Measurements from ENCODE around the gene DYNC1LI1. TPM values are rescaled to one million over a fixed set of nuclear protein-coding genes. Genes with fewer than 3 reads are reported as not detected.

The DYNC1LI1 gene
- total and polyA plus RNA-seq, 9 of the 15 experiments (the other 6 are each of a cell fraction or from before 2014, with no cell fraction given), result 21.0 to 85.4 (median 61.3) TPM

GRCh38 chr3:32502946-32503286, 67.7 kb downstream of the DYNC1LI1 start (continued):
- TF ChIP-seq TSC22D4 (tag; IDR thresholded peaks at IDR 0.05) (no peak), ATF7 (IDR thresholded peaks at IDR 0.05) (no peak), ATF3 (IDR thresholded peaks at IDR 0.05) (no peak), ATF3 (CRISPR knock-in tag; conservative IDR thresholded peaks at IDR 0.05) (no peak), ZNF764 (CRISPR knock-in tag; IDR thresholded peaks at IDR 0.05; ENCODE audit: low read depth) (no peak), ZNF778 (CRISPR knock-in tag; IDR thresholded peaks at IDR 0.05) (no peak), ZNF766 (CRISPR knock-in tag; conservative IDR thresholded peaks at IDR 0.05) (no peak), ZNF512 (tag; IDR thresholded peaks at IDR 0.05) (peak; percentile 47; the same call in 1 of the 2 replicates), TRIM28 (IDR thresholded peaks at IDR 0.05) (no peak), SRSF9 (IDR thresholded peaks at IDR 0.05; ENCODE audit: borderline replicate concordance, low read depth, low read length) (no peak), TFAM (CRISPR knock-in tag; conservative IDR thresholded peaks at IDR 0.05) (no peak), ETS2 (tag; IDR thresholded peaks at IDR 0.05; ENCODE audit: borderline replicate concordance, poor library complexity, severe bottlenecking) (no peak), GABPA (tag; conservative IDR thresholded peaks at IDR 0.05; ENCODE audit: low read depth) (peak; percentile 30; the same call in 1 of the 2 replicates), KLF16 (IDR thresholded peaks at IDR 0.05) (no peak), TRIM24 (IDR thresholded peaks at IDR 0.05) (no peak)
- TF ChIP-seq, protein P1, sequence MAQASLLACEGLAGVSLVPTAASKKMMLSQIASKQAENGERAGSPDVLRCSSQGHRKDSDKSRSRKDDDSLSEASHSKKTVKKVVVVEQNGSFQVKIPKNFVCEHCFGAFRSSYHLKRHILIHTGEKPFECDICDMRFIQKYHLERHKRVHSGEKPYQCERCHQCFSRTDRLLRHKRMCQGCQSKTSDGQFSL (CRISPR knock-in tag; IDR thresholded peaks at IDR 0.05), result no peak
- TF ChIP-seq, protein P1 (tag; IDR thresholded peaks at IDR 0.05), result no peak
- TF ChIP-seq, protein P2, sequence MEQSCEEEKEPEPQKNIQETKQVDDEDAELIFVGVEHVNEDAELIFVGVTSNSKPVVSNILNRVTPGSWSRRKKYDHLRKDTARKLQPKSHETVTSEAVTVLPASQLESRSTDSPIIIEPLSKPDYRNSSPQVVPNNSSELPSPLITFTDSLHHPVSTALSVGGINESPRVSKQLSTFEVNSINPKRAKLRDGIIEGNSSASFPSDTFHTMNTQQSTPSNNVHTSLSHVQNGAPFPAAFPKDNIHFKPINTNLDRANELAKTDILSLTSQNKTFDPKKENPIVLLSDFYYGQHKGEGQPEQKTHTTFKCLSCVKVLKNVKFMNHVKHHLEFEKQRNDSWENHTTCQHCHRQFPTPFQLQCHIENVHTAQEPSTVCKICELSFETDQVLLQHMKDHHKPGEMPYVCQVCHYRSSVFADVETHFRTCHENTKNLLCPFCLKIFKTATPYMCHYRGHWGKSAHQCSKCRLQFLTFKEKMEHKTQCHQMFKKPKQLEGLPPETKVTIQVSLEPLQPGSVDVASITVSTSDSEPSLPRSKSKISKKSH (CRISPR knock-in tag; IDR thresholded peaks at IDR 0.05), result no peak
- TF ChIP-seq, protein P3, sequence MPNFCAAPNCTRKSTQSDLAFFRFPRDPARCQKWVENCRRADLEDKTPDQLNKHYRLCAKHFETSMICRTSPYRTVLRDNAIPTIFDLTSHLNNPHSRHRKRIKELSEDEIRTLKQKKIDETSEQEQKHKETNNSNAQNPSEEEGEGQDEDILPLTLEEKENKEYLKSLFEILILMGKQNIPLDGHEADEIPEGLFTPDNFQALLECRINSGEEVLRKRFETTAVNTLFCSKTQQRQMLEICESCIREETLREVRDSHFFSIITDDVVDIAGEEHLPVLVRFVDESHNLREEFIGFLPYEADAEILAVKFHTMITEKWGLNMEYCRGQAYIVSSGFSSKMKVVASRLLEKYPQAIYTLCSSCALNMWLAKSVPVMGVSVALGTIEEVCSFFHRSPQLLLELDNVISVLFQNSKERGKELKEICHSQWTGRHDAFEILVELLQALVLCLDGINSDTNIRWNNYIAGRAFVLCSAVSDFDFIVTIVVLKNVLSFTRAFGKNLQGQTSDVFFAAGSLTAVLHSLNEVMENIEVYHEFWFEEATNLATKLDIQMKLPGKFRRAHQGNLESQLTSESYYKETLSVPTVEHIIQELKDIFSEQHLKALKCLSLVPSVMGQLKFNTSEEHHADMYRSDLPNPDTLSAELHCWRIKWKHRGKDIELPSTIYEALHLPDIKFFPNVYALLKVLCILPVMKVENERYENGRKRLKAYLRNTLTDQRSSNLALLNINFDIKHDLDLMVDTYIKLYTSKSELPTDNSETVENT (CRISPR knock-in tag; IDR thresholded peaks at IDR 0.05), result no peak
- TF ChIP-seq, protein P4, sequence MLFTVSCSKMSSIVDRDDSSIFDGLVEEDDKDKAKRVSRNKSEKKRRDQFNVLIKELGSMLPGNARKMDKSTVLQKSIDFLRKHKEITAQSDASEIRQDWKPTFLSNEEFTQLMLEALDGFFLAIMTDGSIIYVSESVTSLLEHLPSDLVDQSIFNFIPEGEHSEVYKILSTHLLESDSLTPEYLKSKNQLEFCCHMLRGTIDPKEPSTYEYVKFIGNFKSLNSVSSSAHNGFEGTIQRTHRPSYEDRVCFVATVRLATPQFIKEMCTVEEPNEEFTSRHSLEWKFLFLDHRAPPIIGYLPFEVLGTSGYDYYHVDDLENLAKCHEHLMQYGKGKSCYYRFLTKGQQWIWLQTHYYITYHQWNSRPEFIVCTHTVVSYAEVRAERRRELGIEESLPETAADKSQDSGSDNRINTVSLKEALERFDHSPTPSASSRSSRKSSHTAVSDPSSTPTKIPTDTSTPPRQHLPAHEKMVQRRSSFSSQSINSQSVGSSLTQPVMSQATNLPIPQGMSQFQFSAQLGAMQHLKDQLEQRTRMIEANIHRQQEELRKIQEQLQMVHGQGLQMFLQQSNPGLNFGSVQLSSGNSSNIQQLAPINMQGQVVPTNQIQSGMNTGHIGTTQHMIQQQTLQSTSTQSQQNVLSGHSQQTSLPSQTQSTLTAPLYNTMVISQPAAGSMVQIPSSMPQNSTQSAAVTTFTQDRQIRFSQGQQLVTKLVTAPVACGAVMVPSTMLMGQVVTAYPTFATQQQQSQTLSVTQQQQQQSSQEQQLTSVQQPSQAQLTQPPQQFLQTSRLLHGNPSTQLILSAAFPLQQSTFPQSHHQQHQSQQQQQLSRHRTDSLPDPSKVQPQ (CRISPR knock-in tag; IDR thresholded peaks at IDR 0.05; ENCODE audit: borderline replicate concordance), result no peak

Data from K562 (cell line).